BE2C (cell line): ENCODE measurements around the gene WDR91.
A peak's percentile ranks its signal among the peaks of the same experiment; 100 is the strongest.

Experiments used
- DNase-seq: peaks from one replicate; pipeline ENCODE4 v3.0.0-alpha.2; 2020
- H3K27me3 ChIP-seq: fragments of 250-450 bp; sonication (Bioruptor Pico); 2 replicates; pipeline ENCODE4 v1.5.1; 2020; ENCODE audit warnings: mild to moderate bottlenecking
- H3K36me3 ChIP-seq: fragments of 250-450 bp; sonication (Bioruptor Pico); 2 replicates; pipeline ENCODE4 v1.5.1; 2020; ENCODE audit warnings: mild to moderate bottlenecking
- H3K4me1 ChIP-seq: fragments of 250-450 bp; sonication (Bioruptor Pico); 2 replicates; pipeline ENCODE4 v1.5.1; 2020
- H3K4me3 ChIP-seq: 2 replicates; pipeline ENCODE4 v1.5.1; 2011; ENCODE audit warnings: low read depth, low read length
- H3K9me3 ChIP-seq: fragments of 250-450 bp; sonication (Bioruptor Pico); 2 replicates; pipeline ENCODE4 v1.5.1; 2020
- CTCF ChIP-seq: IDR thresholded peaks from 2 replicates; pipeline ENCODE4 v1.5.1; 2012; ENCODE audit warnings: mild to moderate bottlenecking, low read depth, low read length

WDR91 gene

GRCh38 chr7:135151533-135151932 is 59.8 kb downstream of the WDR91 start:
- no peak for DNase-seq

GRCh38 chr7:135151132-135151531 is 60.2 kb downstream of the WDR91 start:
- no peak for TF ChIP-seq CTCF
- Histone ChIP-seq H3K36me3 (no peaks in the 10 kb centered on the region), H3K9me3 (no peaks in the 10 kb centered on the region), H3K4me3 (no peak overlapping the region), H3K27me3 (no peaks in the 10 kb centered on the region), H3K4me1 (peaks cover 2% of the 10 kb centered on the region; the same call in 1 of the 2 replicates)
- DNase-seq = no peak

More at GRCh38 chr7:135151533-135151932, 59.8 kb downstream of the WDR91 start:
- TF ChIP-seq CTCF = no peak
- Histone ChIP-seq H3K9me3 (0 out of 2 replicates have a peak, but pooled peaks cover under 1% of the 10 kb centered on the region), H3K4me1 (peaks cover 2% of the 10 kb centered on the region; the same call in 1 of the 2 replicates), H3K27me3 (no peaks in the 10 kb centered on the region), H3K4me3 (no peak overlapping the region), H3K36me3 (no peaks in the 10 kb centered on the region)

GRCh38 chr7:135150072-135150782 is 61.1 kb downstream of the WDR91 start:
- no peaks in the 10 kb centered on the region for H3K9me3 ChIP-seq

GRCh38 chr7:135147899-135148721 is 63.2 kb downstream of the WDR91 start, which contains the start of gene TMEM140:
TSS of gene TMEM140 (plus strand) at chr7:135148072. CDS start at chr7:135164442, 16,370 bp downstream.
- Histone ChIP-seq H3K9me3 (no peaks in the 10 kb centered on the region), H3K4me1 (peaks cover 2% of the 10 kb centered on the region; the same call in 1 of the 2 replicates), H3K27me3 (no peaks in the 10 kb centered on the region), H3K36me3 (no peaks in the 10 kb centered on the region), H3K4me3 (peak within 1 kb of the TSS; percentile 29)
- TF ChIP-seq CTCF = no peak
- no peak for DNase-seq

More at GRCh38 chr7:135150072-135150782, 61.1 kb downstream of the WDR91 start:
- no peak for DNase-seq
- TF ChIP-seq CTCF = no peak
- no peaks in the 10 kb centered on the region for H3K36me3 ChIP-seq
- H3K4me1 ChIP-seq = peaks cover 2% of the 10 kb centered on the region; the same call in 1 of the 2 replicates
- H3K27me3 ChIP-seq = no peaks in the 10 kb centered on the region
- H3K4me3 ChIP-seq = no peak overlapping the region

- peak overlapping the region; percentile 29 for H3K4me3 ChIP-seq
- DNase-seq = no peak
- no peaks in the 10 kb centered on the region for H3K36me3 ChIP-seq
- TF ChIP-seq CTCF = no peak
- peaks cover 2% of the 10 kb centered on the region; the same call in 1 of the 2 replicates for H3K4me1 ChIP-seq
- H3K9me3 ChIP-seq = no peaks in the 10 kb centered on the region
- no peaks in the 10 kb centered on the region for H3K27me3 ChIP-seq
Observed at GRCh38 chr7:135147341-135147898, 63.9 kb downstream of the WDR91 start.
